Epithelial cell of esophagus (primary cell): ENCODE data around the gene SLC35G6.

Experiments
- DNase-seq: peaks from one replicate; pipeline ENCODE4 v3.0.0; 2010; ENCODE audit warnings: low read depth
- H3K4me3 ChIP-seq: 2 replicates; pipeline ENCODE4 v1.5.1; 2011; ENCODE audit warnings: mild to moderate bottlenecking, low read length, control low read depth
- TF ChIP-seq, protein P1 (sequence below): IDR thresholded peaks from 2 replicates; pipeline ENCODE4 v1.5.1; 2011; ENCODE audit warnings: low read depth, mild to moderate bottlenecking, low read length, control low read depth, inconsistent platforms; ENCODE audit not compliant: insufficient read depth; ENCODE audit errors: missing control alignments

SLC35G6 gene

GRCh38 chr17:7462474-7463371 is 18.5 kb upstream of the SLC35G6 start:
- H3K4me3 ChIP-seq = no peak overlapping the region
- no peak for DNase-seq
- TF ChIP-seq, protein P1, sequence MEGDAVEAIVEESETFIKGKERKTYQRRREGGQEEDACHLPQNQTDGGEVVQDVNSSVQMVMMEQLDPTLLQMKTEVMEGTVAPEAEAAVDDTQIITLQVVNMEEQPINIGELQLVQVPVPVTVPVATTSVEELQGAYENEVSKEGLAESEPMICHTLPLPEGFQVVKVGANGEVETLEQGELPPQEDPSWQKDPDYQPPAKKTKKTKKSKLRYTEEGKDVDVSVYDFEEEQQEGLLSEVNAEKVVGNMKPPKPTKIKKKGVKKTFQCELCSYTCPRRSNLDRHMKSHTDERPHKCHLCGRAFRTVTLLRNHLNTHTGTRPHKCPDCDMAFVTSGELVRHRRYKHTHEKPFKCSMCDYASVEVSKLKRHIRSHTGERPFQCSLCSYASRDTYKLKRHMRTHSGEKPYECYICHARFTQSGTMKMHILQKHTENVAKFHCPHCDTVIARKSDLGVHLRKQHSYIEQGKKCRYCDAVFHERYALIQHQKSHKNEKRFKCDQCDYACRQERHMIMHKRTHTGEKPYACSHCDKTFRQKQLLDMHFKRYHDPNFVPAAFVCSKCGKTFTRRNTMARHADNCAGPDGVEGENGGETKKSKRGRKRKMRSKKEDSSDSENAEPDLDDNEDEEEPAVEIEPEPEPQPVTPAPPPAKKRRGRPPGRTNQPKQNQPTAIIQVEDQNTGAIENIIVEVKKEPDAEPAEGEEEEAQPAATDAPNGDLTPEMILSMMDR = no peak

- TF ChIP-seq, protein P1 = no peak
- no peak for DNase-seq
- H3K4me3 ChIP-seq = no peak overlapping the region
Observed at GRCh38 chr17:7463372-7463846, 17.8 kb upstream of the SLC35G6 start.

DNA sequence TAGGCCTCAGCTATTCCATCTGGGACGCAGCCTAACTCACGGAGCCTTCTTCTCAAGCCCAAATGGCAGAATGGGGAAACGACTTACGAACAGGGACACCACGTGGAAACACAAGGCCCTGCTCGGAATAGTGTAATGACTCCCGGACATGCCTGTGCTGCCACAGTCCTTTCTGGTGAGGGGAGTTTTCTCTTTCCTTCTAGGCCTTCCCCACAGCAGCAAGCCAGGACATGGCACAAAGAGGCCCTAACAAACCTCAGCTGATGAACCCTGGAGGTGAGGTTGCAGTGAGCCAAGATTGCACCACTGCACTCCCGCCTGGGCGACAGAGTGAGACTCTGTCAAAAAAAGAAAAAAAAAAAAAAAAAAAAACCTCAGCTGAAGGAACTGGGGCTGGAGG is 17.2 kb upstream of the SLC35G6 start:
- H3K4me3 ChIP-seq = no peak overlapping the region
- peak; percentile 75 for DNase-seq
- TF ChIP-seq, protein P1 = no peak

DNA sequence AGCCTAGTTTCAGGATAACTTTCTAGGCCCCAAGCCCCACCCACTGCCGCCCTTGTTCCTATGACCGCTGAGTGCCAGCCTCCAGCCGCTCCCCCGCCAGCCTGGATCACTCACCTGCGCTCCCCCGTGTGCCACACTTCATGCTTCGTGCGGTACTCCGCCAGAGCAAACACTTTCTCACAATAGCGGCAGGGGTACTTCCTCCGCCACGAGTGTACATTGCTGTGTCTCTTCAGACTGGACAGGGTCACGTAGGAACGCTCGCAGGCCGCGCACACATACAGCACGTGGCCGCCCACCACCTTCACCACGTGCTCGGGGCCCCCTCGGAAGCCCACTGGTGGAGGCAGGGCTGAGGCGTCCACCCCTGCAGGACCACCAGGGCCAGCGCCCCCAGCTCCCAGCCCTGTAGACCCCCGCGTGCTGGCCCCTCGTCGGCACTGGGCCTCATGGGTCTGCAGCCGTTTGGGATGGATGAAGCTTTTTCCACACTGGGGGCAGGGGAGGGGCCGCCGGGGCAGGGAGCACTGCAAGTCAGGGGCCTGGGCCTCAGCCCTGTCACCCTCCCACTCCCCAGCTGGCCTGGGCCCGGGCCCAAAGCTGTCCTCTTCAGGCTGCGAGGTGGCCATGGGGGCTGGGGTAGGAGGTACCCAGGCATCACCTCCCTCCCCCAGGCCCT is 15.5 kb upstream of the SLC35G6 start:
- TF ChIP-seq, protein P1 = no peak
- H3K4me3 ChIP-seq = no peak overlapping the region
- DNase-seq = no peak

- no peak for DNase-seq
- H3K4me3 ChIP-seq = no peak overlapping the region
- TF ChIP-seq, protein P1 = no peak
Observed at GRCh38 chr17:7466318-7466638, 15.0 kb upstream of the SLC35G6 start.

GRCh38 chr17:7466639-7467341 is 14.5 kb upstream of the SLC35G6 start:
- H3K4me3 ChIP-seq = no peak overlapping the region
- no peak for DNase-seq
- TF ChIP-seq, protein P1 = no peak
